Measurements from ENCODE around the gene PTPRT.

GRCh38 chr20:42341654-42342053 lies 848.1 kb downstream of the PTPRT start:
- TF ChIP-seq CTCF (IDR thresholded peaks at IDR 0.05) (no peak), POLR2A (IDR thresholded peaks at IDR 0.05) (no peak), POLR2AphosphoS5 (IDR thresholded peaks at IDR 0.05) (no peak)

All from breast epithelium (tissue), 3 donors.